GM18505 (cell line): Measurements from ENCODE around the gene HDAC2.

ENCODE experiments used
- ATAC-seq: cut with Tn5 transposase; IDR thresholded peaks from one replicate; pipeline ENCODE4 v1.9.1; 2021; ENCODE audit not compliant: unreplicated experiment
- POLR2A ChIP-seq: IDR thresholded peaks from 4 replicates; pipeline ENCODE4 v1.6.1; 2011; ENCODE audit warnings: borderline replicate concordance; ENCODE audit not compliant: insufficient read depth, insufficient read length; ENCODE audit errors: extremely low read depth

Gene HDAC2

DNA sequence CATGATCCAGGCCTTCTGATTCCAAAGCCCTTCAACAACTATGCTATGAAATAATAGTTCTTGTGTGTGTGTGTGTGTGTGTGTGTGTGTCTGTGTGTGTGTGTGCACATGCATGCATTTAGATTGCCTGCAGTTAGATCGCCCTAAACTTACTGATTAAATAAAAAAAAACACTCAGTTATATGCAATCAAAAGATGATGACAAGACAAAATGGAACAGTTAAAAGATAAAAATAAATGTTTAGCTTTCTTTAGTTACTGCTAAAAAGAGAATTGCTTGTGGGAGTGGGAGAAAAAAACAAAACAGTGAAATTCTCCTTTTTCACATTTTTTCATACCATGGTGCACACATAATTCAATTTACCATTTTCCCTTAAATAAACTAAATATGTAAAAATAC lies 84.4 kb downstream of the HDAC2 start:
- no peak for TF ChIP-seq POLR2A
- no peak for ATAC-seq

DNA sequence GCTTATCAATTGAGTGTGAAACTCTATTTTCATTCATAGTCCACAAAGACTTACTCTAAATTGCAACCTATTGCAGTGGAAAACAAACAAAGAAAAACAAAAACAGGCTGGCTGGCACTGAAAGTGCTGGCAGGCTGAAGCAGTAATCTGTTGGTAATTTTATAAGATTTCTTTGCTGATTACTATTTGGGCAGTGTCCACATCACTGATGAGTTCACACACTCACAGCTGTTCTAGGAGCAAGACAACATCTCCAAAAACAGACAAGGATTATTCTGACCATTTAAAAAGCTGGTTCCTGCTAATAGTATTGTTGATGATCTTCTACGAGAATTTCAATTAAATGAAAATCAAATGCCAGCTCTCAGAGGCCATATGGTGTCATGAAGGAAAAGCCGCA lies 86.9 kb downstream of the HDAC2 start:
- ATAC-seq = no peak
- no peak for TF ChIP-seq POLR2A
